ENCODE results near the gene BEND6. TPM values are rescaled to one million over a fixed set of nuclear protein-coding genes. Genes with fewer than 3 reads are reported as not detected.
A peak's percentile ranks its signal among the peaks of the same experiment; 100 is the strongest.
"Not testable (repeated sequence)": the region's sequence is repeated elsewhere in the genome, so short reads cannot be mapped to it uniquely, and the experiment has no call there.

Gene BEND6
- total RNA-seq, 2 experiments from 2014 or later, result not detected

DNA sequence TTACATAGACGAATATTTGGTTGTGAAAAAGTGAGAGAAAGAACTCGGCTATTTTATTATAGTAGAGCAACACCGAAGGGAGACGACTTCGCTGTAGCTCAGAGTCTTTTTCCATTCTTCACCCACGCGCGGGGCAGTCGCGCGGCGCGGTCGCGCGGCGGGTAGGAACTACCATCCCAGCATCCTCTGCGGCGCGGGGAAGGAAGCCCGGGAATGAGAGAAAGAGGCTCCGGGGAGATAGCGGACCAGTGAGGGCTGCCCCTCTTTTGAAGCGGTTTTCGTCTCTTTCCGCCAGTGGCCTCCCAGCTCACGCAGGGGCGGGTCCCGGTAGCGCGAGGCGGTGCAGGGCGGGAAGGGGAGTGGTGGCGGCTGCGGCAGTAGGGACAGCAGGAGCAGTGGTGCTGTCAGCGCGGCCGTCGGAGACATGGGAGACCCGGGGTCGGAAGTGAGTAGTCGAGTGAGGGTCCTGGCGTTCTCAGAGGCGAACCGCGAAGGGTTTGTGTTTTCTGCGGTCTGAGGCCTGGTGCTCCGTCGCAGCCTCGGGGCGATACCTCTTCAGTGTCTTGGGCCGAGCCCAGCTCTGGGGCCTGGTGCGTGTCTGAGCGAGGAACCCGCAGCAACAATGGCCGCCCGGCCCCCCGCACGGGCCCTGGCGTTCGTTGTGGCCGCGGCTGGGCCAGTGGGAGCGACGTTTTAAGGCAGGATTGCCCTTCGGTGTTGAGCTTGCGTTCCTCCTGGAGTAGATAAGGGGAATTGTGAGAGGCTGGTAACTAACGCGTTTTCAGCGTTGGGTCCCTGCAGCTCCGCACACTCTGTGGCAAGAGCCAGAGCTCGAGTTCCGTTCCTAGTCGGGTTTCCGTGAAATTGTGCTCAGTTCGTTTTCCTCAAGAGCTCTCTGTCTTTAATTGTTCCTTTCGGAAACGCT is 91.7 kb downstream of the BEND6 start, which contains the start of gene KIAA1586:
Gene KIAA1586, plus strand, starts transcription at position 362 of the 925 bp plus-strand sequence. Its CDS starts 63 bp downstream, at position 425.
- Mint-ChIP-seq H3K27me3 (peaks cover 17% of the 10 kb centered on the region), H3K4me3 (peak within 1 kb of the TSS; percentile 87), H3K27ac (peak within 1 kb of the TSS; percentile 86), H3K36me3 (peaks cover 23% of the 10 kb centered on the region), H3K4me1 (ENCODE audit: low read depth) (peaks cover 19% of the 10 kb centered on the region)
- POLR2A ChIA-PET, result interaction anchor here (0.6 to 1.1 kb wide), 2 partner anchors 12 to 43 kb away, joined by 4 read pairs; partner anchors contain the start of gene ZNF451
- CTCF ChIA-PET, result interaction anchor here (0.8 to 1.2 kb wide), 4 partner anchors 26 to 271 kb away, joined by 3 to 5 read pairs (median 4); partner anchors contain the start of genes BEND6 and PRIM2
- peak; percentile 91 for DNase-seq
- intact Hi-C loops (cut with micrococcal nuclease), result loop anchor here (1.0 to 5.0 kb wide), 5 partner anchors 43 to 271 kb away; partner anchors contain the start of genes BAG2, BEND6, PRIM2 and RAB23
- not testable (repeated sequence) for H3K9me3 Mint-ChIP-seq

DNA sequence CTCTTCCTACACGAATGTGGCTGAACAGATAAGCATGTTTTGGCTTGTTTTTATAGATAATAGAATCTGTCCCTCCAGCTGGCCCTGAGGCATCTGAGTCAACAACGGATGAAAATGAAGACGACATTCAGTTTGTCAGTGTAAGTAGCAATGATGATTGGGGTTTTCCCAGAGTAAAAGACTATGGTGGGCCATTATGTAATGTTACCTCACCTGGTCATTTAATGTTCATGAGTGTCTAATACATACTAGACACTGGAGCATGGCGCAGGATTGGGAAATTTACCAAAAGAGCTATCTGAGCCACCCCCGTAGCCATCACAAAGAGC is 92.3 kb downstream of the BEND6 start:
- H3K27me3 Mint-ChIP-seq, result peaks cover 13% of the 10 kb centered on the region
- H3K27ac Mint-ChIP-seq, POLR2A ChIA-PET, CTCF ChIA-PET, H3K4me3 Mint-ChIP-seq, DNase-seq, H3K9me3 Mint-ChIP-seq: not testable (repeated sequence)
- intact Hi-C loops (cut with micrococcal nuclease), result loop anchor here (5.0 kb wide), 1 partner anchor 175 kb away; the partner anchor contains the start of gene RAB23
- H3K4me1 Mint-ChIP-seq (ENCODE audit: low read depth), result peaks cover 19% of the 10 kb centered on the region
- H3K36me3 Mint-ChIP-seq, result peaks cover 26% of the 10 kb centered on the region

DNA sequence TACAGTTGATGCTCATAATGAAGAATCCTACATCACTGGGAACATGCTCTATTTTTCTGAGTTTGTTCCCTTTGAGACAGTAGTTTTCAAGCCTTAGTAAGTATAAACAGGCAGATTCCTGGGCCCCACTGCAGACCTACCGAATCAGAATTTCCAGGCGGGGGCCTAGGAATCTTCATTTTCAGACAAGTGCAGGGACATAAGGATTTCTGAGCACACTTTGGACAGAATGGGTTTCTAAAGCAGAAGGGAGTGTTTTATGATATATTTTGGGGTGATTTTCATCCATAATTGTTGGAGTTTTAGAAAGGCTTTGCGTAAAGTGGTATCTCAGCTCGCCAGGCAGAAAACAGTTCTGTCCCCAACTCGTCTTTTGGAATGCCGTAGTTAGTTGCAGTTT is 93.0 kb downstream of the BEND6 start:
- Mint-ChIP-seq H3K27me3 (peaks cover 13% of the 10 kb centered on the region), H3K4me3 (peak overlapping the region; percentile 64), H3K36me3 (peaks cover 29% of the 10 kb centered on the region), H3K4me1 (ENCODE audit: low read depth) (peaks cover 19% of the 10 kb centered on the region), H3K27ac (peak overlapping the region; percentile 23)
- DNase-seq, POLR2A ChIA-PET, H3K9me3 Mint-ChIP-seq, CTCF ChIA-PET: not testable (repeated sequence)
- intact Hi-C loops (cut with micrococcal nuclease), result loop anchor here (5.0 kb wide), 1 partner anchor 174 kb away; the partner anchor contains the start of gene RAB23

DNA sequence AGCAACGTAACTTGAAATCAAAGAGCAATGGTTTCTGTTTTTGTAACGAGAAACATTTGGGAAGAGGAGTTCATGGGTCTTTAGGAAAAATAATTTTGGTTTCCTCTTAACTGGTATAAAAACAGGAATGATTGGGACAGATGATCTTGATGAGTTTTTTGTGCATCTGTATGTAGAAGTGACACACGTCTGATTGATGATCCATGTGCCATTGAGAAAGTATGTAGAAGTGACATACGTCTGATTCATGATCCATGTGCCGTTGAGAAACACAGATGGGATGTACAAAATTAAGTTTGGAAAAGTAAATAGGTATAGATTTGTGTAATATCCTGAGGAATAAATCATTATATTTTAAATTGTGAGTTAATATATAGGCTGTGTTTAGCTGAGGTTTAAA is 93.7 kb downstream of the BEND6 start:
- Mint-ChIP-seq H3K27ac (no peak overlapping the region), H3K9me3 (no peaks in the 10 kb centered on the region), H3K27me3 (peaks cover 10% of the 10 kb centered on the region), H3K4me1 (ENCODE audit: low read depth) (peaks cover 19% of the 10 kb centered on the region), H3K4me3 (peak overlapping the region; percentile 64), H3K36me3 (peaks cover 36% of the 10 kb centered on the region)
- no peak for DNase-seq
- POLR2A ChIA-PET, result no interaction called here
- intact Hi-C loops (cut with micrococcal nuclease), result loop anchor here (5.0 kb wide), 1 partner anchor 174 kb away; the partner anchor contains the start of gene RAB23
- CTCF ChIA-PET, result no interaction called here

DNA sequence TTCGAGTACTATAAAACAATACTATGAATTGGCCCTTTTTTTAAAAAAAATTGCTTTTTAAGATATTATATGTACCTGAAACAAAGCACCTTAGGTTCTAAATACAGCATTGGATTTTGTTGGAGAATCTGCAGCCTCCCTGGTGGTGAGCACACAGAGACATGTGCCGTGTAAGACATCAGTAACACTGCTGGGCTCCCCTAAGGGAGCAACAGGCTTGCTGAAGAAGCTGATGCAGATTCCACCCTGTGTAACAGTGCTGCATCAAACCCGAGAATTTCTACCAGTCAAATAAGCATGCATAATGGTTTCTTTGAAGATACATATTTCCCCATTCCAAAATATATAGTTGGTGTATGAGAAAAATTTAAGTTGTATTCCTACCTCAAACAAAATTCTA is 108.9 kb downstream of the BEND6 start:
- Mint-ChIP-seq H3K36me3 (peaks cover 17% of the 10 kb centered on the region), H3K27ac (no peak overlapping the region), H3K9me3 (no peaks in the 10 kb centered on the region), H3K4me1 (ENCODE audit: low read depth) (no peaks in the 10 kb centered on the region), H3K27me3 (no peaks in the 10 kb centered on the region), H3K4me3 (no peak overlapping the region)
- intact Hi-C loops (cut with micrococcal nuclease), result no loop called here
- POLR2A ChIA-PET, result no interaction called here
- DNase-seq, result no peak
- CTCF ChIA-PET, result no interaction called here

DNA sequence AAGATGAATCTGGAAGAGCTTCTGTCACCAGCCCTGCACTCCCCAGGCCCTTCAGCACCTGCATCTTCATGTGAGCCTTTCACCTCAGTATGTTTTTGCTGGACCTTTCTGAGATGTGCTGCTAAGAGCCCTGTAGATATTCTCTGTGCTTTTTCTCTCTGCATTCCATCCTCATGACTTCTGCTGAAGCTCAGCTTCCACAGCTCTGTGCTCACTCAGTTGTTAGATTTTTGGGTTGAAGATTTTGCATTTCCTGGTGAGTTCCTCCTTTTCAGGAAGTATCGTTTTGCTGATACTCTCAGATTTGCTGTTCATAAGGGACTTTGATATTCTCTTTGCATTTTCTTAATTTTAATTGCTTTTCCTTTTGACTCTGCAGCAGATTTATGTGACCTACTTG is 109.9 kb downstream of the BEND6 start:
- no peaks in the 10 kb centered on the region for H3K9me3 Mint-ChIP-seq
- no peaks in the 10 kb centered on the region for H3K4me1 Mint-ChIP-seq (ENCODE audit: low read depth)
- DNase-seq, result no peak
- ChIA-PET POLR2A (no interaction called here), CTCF (no interaction called here)
- H3K36me3 Mint-ChIP-seq, result peaks cover 13% of the 10 kb centered on the region
- no peak overlapping the region for H3K27ac Mint-ChIP-seq
- intact Hi-C loops (cut with micrococcal nuclease), result no loop called here
- no peaks in the 10 kb centered on the region for H3K27me3 Mint-ChIP-seq
- no peak overlapping the region for H3K4me3 Mint-ChIP-seq

DNA sequence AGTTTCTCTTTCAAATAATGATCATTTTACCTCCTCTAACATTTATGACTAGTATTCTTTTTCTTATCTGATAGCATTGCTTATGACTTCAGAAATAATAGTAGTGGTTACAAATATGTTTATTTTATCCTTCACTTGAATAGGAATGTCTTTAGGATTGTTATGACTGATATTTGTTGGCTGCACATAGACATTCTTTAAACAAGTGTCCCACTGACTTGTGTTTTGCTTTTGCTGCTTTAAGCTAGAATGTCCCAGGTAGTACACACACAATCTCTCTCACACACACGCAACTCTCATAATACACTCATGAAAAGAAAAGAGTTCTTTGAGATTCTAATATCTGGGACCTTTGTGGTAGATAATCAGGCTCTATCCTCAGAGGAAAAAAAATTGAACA is 113.2 kb downstream of the BEND6 start:
- CTCF ChIA-PET, result no interaction called here
- no peaks in the 10 kb centered on the region for H3K9me3 Mint-ChIP-seq
- H3K27ac Mint-ChIP-seq, result no peak overlapping the region
- H3K36me3 Mint-ChIP-seq, result peaks cover 4% of the 10 kb centered on the region
- intact Hi-C loops (cut with micrococcal nuclease), result no loop called here
- H3K4me3 Mint-ChIP-seq, result no peak overlapping the region
- POLR2A ChIA-PET, result no interaction called here
- no peaks in the 10 kb centered on the region for H3K4me1 Mint-ChIP-seq (ENCODE audit: low read depth)
- no peaks in the 10 kb centered on the region for H3K27me3 Mint-ChIP-seq
- no peak for DNase-seq

DNA sequence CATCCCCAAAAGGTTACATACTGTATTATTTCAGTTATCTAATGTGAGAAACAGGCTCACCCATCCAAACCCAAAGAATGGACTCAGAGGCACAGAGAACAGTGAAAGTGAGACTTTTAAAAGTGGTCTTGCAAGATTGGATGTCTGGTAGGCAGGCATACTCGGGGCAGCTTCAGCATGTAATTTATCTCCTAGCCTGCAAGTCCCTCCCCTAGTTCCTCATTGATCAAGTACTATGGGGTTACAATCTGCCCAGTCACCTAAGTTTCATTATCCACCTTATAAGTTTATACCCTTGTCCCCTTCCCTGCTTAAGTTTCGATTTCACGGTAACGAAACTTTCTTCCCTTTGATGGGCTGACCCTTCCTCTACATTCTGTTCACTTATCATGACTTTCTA is 114.3 kb downstream of the BEND6 start:
- CTCF ChIA-PET, result no interaction called here
- no peak overlapping the region for H3K4me3 Mint-ChIP-seq
- no peak for DNase-seq
- H3K9me3 Mint-ChIP-seq, result no peaks in the 10 kb centered on the region
- H3K27me3 Mint-ChIP-seq, result no peaks in the 10 kb centered on the region
- H3K27ac Mint-ChIP-seq, result no peak overlapping the region
- intact Hi-C loops (cut with micrococcal nuclease), result no loop called here
- H3K36me3 Mint-ChIP-seq, result peaks cover 3% of the 10 kb centered on the region
- H3K4me1 Mint-ChIP-seq (ENCODE audit: low read depth), result no peaks in the 10 kb centered on the region
- POLR2A ChIA-PET, result no interaction called here

DNA sequence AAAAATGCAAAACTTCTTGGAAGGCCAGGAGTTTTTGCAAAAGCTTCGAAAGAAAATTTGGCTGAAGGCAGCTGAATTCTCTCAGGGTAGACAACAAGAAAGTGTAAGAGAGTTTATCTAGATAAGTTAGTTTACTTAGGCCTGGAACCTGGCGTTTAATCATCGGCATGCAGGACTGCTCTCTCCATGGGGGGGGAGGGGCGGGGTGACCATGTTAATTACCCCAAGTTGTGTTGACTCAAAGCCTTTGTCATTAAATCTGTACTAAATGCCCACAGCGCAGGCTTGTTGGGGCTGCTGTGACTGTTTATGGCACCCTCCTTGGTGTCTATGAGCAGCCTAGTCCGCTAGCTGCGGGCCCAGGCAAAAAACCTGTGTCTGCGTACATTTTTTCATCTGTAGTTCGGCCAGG is 115.0 kb downstream of the BEND6 start:
- Mint-ChIP-seq H3K36me3 (peaks cover 3% of the 10 kb centered on the region), H3K4me1 (ENCODE audit: low read depth) (no peaks in the 10 kb centered on the region), H3K4me3 (no peak overlapping the region), H3K27me3 (no peaks in the 10 kb centered on the region), H3K9me3 (no peaks in the 10 kb centered on the region), H3K27ac (no peak overlapping the region)
- ChIA-PET CTCF (no interaction called here), POLR2A (no interaction called here)
- no peak for DNase-seq
- intact Hi-C loops (cut with micrococcal nuclease), result no loop called here

DNA sequence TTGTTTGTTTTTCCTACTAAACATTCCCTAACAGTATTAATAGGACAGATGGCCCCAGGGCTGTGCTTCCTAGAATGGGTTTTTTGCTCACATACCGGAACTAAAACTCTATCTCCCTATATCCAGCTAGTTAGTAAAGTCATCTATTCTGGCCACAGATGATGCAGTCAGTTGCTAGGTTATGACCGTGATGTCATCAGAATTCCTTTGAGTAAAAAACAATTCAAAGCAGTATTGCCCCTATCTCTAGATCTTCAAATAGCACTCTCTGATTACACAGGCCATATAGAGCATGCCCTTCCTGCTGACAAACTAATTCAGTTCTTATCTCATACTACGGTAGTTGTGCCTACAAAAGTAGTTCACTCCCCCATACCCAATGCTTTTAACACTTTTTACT is 117.2 kb downstream of the BEND6 start:
- H3K36me3 Mint-ChIP-seq, result peaks cover 3% of the 10 kb centered on the region
- H3K27me3 Mint-ChIP-seq, result no peaks in the 10 kb centered on the region
- no peaks in the 10 kb centered on the region for H3K4me1 Mint-ChIP-seq (ENCODE audit: low read depth)
- intact Hi-C loops (cut with micrococcal nuclease), result no loop called here
- H3K27ac Mint-ChIP-seq, result no peak overlapping the region
- ChIA-PET CTCF (no interaction called here), POLR2A (no interaction called here)
- H3K4me3 Mint-ChIP-seq, result no peak overlapping the region
- DNase-seq, result no peak
- H3K9me3 Mint-ChIP-seq, result no peaks in the 10 kb centered on the region

DNA sequence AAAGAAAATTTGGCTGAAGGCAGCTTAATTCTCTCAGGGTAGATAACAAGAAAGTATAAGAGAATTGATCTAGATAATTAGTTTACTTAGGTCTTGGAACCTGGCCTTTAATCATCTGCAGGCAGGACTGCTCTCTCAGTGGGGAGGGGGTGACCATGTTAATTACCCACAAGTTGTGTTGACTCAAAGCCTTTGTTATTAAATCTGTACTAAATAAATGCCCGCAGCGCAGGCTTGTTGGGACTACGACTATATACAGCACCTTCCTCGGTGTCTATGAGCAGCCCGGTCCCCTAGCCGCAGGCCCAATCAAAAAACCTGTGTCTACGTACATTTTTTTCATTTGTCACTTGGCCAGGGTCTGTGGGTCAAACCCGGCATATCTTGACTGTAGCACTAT is 119.5 kb downstream of the BEND6 start:
- ChIA-PET CTCF (no interaction called here), POLR2A (interaction anchor here (0.5 kb wide), 1 partner anchor 8 kb away, joined by 4 read pairs; no protein-coding TSS in a partner anchor)
- Mint-ChIP-seq H3K36me3 (peaks cover 2% of the 10 kb centered on the region), H3K4me3 (no peak overlapping the region), H3K4me1 (ENCODE audit: low read depth) (no peaks in the 10 kb centered on the region), H3K27ac (no peak overlapping the region), H3K9me3 (no peaks in the 10 kb centered on the region), H3K27me3 (no peaks in the 10 kb centered on the region)
- intact Hi-C loops (cut with micrococcal nuclease), result no loop called here
- DNase-seq, result no peak

DNA sequence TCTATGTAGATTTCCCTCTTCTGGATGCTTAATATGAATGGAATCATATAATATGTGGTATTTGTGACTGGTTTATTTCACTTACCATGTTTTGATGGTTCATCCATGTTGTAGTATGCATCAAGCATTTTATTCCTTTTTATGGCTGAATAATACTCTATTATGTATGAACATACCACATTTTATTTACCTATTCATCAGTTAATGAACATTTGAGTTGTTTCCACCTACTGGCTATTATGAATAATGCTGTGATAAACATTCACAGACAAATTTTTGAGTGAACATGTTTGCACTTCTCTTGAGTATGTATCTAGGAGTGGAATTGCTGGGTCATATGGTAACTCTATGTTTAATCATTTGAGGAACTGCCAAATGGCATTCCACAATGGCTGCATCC is 120.2 kb downstream of the BEND6 start:
- no peaks in the 10 kb centered on the region for H3K9me3 Mint-ChIP-seq
- CTCF ChIA-PET, result no interaction called here
- peaks cover 2% of the 10 kb centered on the region for H3K36me3 Mint-ChIP-seq
- POLR2A ChIA-PET, result no interaction called here
- no peak overlapping the region for H3K27ac Mint-ChIP-seq
- DNase-seq, result no peak
- intact Hi-C loops (cut with micrococcal nuclease), result no loop called here
- no peak overlapping the region for H3K4me3 Mint-ChIP-seq
- H3K4me1 Mint-ChIP-seq (ENCODE audit: low read depth), result no peaks in the 10 kb centered on the region
- no peaks in the 10 kb centered on the region for H3K27me3 Mint-ChIP-seq
